DMS53 (cell line): ENCODE data around the gene ATOSB.

Source experiments
- DNase-seq: peaks from one replicate; lab custom pipeline; 2025; lab: John Stamatoyannopoulos, UW

ATOSB gene

DNA sequence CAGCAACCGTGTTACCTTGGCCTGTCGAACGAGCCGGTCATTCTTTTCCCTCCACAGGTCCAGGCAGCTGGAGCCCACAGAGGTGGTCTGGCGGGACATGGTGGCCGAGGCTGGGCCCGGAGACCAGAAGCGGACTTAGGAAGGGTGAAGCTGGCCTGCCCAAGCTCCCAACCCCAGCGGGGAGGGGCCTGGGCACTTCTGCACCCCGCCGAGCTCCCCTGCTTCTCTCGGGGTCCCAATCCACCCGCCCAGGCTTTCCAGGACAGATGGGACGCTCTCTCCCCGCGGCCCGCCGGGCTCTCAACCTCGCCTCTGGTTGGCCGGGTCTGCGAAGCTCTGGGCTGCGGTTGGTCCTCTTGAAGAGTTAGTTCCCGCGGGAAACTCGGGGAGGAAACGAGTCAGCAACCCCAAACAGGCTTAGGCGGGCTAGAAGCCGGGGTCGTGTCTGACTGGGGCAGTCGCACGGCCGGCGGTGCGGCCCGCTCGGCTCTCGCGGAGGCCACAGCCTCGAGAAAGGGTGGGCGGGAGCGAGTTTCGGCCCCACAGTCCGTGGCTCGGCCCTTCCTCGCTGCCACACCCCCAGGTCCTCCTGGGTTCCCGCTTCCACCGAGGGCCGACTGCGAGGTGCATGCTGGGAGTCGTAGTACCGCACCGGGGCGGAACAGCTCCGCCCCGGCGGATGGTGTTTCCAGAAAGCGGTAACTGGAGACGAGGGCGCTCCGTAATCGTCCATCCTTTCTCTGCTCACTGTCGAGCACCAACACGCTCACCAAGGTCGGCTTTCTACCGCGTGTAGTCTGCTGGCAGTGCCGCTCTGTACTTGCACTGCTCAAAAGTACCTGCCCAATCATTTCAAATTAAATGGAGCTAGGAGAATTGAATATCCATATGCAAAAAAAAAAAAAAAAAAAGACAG, 36.0 kb downstream of the ATOSB start, which contains the start of gene FANCG:
FANCG (minus strand) TSS at position 517 of the 916 bp plus-strand sequence; CDS start at position 99, 418 bp downstream.
- peak; percentile 95 for DNase-seq

DNA sequence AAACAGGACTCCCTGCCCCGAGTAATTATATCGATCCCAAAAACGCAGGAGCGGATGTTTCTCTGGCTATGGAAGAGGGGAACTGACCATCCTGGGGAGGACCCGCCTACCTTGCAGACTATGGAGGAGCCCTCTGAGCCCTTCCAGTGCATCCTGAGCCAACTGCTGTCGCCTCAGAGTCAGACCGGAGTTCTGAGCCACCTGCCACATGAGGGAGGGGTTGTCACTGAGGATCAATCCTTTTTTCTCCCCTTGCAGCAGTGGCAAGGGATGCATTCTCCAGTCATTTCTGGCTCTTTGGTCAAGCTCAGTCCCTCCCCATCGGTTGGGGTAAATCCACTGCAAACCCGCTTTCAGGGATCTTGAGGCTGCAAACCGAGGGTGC, 36.6 kb downstream of the ATOSB start:
- DNase-seq, result peak; percentile 37

DNA sequence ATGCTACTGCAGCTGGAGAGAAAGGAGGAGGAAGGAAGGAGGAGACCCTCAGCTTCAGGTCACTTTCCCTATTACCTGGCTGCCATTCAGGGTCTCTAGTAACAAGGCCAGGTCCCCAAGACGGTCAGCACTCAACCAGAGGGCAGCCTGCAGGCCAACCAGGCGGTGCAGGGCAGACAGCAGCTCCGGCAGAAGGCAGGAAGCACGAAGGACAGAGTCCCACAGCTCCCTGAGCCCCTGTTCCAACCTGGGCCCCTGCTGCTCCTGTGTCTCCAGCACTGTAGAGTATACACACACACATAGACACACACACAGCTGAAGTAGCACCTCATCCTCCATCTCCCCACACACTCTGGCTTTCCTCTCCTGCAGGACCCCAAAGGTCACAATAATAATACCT, 37.6 kb downstream of the ATOSB start:
- DNase-seq, result no peak

DNA sequence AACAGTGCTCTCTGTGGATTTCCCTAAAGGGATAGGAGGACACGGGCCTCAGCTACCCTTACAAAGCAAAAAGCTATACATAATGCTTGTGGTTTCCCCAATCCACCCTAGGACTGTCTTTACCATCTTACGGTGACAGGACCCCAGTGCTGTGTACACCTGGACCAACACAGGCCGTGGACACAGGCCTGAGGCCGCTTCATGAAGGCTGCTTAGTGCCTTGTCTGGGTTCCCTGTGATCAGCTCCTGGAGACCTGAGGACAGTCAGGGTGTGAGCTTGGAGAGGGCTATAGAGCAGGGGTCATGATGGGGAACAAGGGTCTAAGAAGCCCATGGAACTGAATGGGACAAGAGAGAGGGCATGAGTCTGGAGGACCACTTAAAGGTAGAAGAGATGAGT, 38.8 kb downstream of the ATOSB start:
- no peak for DNase-seq

DNA sequence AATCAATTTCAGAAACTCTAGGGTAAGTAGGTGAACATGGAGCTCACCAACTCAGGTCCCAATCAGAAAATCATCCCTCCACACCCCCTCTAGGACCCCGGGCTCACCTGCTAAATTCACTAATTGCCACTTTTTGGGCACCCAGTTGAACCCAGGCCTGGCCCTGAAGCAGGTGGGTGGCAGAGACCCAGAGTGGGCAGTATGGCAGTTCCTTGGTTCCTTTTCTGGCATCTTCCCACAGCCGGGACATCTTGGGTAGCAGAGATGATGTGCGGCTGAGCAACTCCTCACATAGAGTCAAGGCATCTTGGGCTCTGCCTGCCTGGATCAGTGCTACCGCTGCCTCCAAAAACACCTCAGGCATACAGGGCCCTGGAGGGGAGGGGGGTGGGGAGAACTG, 40.3 kb downstream of the ATOSB start:
- no peak for DNase-seq

DNA sequence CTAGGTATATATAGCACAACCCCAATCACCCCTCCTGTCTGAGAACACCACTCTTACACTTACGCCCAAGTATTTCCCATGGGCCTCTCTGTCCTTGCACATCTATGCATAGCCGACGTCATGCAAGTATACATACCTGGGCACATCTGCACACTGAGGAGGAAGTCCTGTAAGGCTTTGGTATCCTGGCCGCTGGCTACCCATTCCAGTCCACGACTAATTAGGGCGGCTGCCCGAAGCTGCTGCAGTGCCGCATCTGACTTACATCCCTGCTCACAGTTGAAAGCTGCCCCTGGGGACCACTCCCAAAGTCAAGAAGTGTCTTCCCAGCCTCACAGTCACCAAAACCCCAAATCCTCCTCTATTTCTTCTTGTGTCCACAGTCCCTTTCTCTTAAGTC, 40.9 kb downstream of the ATOSB start:
- DNase-seq, result no peak

DNA sequence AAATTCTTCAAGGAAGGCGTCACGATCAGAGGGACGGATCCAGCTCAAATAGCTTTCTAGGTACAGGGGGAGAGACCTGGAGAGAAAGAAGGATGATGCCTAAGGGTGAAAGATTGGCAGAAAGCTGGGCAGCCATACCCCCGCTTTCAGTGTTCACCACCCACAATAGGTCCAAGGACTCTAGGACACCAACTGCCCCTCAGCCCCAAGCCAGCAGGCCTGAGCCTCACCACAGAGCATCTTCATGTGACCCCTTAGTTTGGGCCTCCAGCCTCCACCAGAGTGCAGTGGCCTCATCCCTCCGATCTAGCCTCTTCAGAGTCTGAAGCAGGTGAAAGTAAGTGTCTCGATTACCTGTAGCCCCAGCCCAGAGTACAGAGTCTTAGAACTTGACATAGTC, 41.5 kb downstream of the ATOSB start:
- DNase-seq, result no peak

DNA sequence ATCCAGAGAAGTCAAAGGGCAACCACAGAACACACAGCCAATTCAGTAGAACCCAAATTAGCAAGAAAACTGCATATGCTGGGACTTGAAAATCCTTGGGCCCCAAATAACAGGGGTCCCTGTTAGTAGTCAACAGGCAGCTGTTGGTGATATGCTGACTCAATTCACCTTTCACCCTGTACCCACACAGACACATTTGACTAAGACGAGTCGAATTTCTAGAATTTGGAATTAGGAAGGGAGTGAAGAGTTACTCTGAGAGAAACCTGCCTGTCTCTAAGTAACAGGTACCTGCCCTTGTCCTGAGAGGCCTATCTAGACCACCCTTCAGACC, 42.4 kb downstream of the ATOSB start:
- no peak for DNase-seq

DNA sequence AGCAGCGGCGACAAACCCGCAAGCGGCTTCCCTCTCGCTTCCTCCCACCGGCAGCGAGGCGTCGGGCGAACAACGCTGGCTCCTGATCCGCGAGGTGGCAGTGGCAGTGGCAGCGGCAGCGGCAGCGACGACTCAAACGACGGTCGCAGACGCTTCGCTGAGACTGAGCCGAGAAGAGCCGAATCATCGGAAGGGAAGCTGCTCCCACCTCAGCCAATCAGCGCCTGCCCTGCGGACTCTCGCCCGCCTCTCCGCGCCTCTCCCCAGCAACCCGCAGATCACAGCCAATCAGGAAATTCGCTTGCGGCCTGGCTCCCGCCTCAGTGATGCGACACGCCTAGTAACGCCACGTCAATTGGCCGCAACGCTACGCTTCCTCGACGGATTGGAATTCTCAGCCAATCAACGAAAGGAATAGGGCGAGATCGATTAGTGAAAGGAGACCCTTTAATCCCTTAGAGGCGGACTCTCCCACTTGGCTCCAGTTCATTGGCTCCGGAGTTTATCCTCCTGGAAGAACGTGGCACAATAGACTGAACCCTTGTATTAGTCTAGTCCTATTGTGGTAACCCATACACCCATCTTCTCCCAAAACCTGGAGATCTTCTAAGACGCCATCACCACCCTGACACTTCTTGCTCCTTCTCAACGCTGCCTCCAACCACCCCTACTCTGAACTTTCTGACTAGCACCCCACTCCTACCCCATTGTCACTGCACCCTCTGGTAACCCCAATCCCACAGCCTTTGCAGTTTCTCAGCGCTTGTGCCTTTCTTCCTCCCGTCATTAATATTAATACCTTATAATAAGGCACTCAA, 43.0 kb downstream of the ATOSB start, which contains the start of gene VCP:
VCP (minus strand) TSS at position 165 of the 818 bp plus-strand sequence. CDS start 272 bp downstream, outside the sequence.
- DNase-seq, result peak; percentile 98

DNA sequence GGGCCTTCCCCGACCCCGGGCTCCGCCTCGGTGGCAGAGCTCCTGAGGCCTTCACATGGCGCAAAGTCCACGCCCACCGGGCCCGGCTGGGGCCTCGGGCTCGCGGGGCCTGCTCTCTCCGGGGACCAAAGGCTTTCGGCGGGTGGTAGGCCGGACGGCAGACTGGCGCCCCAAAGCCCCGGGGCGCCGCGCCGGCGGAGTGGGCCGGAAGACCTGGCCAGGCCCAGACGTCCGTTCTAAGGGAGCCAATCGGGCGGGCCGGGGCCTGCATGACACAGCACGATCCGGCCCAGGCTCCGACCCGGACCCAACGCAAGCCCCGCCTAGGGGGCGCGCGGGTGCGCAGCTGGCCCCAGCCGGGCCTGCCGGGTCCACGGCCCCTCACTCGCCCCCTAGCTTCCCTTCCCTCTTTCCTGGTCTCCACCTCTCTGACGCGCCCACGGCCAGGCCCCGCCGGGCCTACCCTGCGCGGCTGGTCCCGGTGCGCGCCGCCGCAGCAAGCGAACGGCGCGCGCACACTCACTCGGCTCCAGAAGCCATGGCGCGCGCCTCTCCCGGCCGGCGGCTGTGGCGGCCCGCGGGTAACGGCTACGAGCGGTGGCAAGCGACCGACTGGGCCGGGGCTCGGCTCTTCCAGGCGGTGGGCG, 43.7 kb downstream of the ATOSB start:
- peak; percentile 83 for DNase-seq

DNA sequence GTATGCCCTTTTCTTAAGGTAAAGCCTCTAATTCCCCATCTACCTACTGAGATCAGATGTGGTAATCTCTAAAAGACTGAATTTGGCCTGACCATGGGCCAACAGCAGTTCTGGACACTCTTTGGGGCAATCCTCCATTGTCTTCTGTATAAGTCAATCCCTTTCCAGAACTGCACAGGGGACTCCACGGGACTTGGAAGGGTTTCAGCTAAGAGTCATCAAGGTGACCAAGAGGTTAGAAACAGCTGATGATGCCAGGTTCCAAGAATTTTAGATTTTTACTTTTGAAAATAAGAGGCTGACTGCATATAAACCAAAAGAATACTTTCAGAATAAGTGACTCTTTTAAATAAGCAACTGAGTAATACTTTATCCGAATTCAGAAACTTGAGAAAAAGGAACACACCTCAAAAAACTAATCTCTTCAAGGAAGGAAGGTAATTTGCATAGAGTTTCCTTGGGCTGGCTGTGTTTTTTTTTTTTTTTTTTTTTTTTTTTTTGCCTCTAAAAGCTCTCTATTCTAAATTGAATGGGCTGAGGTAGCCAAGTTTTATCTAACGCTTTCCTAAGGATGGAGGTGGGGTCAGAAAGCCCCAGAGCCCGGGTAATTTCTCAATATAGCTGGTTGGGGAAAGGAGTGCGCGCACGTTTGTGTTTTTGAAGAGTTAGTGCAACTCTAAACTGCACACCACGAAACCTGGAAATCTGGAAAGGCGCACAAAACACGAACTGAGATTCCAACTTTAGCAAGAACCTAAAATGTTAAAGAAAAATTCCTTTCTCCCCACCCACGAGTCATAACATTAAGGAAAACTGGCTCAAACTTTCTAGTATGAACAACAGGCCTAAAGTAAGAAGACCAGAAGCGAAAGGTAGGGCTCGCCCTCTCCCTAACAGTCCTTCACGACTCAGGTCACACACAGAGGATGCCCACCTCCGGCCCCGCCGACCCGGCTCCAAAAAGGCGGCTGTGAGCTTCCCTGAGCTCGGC, 44.5 kb downstream of the ATOSB start:
- DNase-seq, result no peak

DNA sequence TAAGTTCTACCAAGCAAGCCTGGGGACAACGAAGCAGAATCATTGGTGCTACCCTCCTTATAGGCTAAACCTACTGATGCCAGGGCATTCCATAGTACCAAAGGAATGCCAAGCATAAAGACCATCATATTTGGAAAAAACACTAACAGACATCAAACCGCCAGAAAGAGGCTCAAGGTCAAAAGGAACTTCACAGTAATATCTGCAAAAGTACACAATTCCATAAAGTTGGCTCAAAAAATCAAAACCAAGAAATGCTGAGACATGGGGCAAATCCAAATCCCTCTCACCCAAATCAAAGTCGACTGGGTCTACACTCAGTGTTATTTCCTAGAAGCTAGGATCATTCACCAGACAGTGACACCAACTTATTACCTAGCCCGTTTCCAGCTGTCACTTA, 46.6 kb downstream of the ATOSB start:
- no peak for DNase-seq

DNA sequence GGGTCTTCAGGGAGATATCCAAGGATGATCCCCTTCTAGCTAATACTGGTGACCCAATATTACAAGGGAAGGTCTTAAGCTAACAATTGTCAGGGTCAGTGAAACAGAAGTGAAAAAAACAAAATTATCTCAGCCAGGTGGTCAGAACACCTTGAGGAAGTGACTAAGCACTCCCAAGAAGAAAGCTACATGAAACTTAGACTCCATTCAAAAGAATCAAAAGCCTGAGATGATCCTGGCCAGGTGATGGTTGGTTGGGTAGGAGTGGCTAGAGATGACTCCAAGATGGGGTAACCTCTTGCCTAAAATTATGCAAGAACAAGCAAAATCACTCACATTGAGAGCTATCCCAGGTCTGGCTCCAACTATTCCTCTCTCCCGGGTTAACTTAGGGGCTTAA, 48.6 kb downstream of the ATOSB start:
- no peak for DNase-seq

DNA sequence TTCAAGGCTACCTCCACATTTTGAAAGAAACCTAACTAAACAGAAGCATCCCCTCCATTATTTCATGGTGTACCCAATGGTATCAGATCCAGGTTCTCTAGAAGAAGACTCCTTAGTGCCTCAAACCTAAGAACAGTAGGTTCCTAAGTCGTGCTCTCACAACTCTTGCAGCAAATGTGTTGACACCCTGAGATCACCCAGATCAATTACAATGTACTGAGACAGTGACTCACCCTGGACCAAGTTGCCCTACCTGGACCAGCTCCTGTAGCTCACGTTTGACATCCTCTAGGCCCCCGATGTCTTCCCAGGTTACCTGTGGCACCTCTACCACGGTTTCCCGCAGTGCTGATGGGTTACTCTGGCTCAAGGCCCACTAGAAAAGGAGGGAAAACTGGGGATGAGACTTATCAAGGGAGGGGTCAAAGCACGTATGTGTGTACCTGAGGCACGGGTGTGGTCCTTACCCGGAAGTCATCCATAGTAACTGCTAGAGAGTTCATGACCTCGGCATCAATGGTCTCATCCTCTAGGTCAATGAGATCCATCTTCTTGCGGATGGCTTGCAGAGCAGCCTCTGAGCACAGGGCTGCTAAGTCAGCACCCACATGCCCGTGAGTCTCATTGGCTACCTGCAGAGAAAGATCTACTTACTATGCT, 55.0 kb downstream of the ATOSB start:
- DNase-seq, result no peak

DNA sequence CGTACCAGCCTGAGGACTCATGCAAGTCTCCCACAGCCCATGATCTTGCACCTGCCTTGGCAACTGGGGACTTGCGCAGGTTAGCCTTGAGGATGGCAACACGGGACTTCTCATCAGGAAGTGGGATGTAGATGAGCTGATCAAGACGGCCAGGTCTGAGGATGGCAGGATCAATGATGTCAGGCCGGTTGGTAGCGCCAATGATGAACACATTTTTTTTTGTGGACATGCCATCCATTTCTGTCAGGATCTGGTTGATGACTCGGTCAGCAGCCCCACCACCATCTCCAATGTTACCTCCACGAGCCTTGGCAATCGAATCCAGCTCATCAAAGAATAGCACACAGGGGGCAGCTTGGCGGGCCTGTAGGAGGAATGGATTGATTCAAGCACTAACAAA, 56.2 kb downstream of the ATOSB start:
- no peak for DNase-seq

DNA sequence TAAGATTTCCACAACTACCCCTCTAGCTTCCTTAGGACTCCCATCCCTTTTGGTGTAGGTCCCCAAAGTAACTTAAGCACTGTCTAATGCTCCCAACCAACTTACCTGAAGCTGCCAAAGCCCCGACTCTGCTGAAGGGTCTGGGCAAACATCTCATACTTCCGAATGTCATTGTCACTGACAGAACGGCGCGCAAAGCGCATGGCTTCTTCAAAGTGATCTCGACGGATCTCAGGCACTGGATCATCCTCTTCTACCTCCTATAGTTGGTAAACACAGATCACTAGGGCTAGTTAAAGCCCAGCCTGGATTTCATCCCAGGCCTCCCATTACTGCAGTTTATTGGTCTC, 58.4 kb downstream of the ATOSB start:
- no peak for DNase-seq

DNA sequence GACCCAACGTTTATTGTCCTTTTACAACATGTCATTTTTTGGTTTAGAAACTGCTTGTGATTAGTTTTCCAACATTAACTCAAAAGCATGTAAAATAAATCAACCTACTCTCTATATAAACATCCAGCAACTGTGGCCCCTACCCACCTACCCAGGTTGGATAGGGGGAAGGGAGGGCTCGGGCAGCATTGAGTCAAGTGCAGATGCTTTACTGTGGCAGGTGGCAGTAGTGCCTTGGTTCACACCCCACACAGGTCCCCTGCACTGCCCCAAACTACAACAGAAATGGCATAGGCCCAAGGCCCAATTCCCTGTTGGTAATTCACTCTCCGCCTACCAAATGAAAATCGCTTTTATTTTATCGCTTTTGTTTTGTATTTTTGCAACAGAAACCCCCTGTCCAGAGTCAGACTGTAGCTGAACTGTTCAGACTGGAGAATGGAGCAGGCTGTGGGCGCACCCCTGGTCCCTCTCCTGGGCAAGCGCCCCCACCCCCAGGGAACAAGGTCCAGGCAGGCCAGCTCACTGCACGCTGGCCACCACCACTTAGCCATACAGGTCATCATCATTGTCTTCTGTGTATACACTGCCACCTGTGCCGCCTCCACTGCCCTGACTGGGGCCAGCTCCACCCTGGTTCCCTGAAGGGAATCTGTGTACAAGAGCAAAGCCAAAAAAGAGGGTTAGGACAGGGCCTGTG, 58.9 kb downstream of the ATOSB start:
- DNase-seq, result no peak

DNA sequence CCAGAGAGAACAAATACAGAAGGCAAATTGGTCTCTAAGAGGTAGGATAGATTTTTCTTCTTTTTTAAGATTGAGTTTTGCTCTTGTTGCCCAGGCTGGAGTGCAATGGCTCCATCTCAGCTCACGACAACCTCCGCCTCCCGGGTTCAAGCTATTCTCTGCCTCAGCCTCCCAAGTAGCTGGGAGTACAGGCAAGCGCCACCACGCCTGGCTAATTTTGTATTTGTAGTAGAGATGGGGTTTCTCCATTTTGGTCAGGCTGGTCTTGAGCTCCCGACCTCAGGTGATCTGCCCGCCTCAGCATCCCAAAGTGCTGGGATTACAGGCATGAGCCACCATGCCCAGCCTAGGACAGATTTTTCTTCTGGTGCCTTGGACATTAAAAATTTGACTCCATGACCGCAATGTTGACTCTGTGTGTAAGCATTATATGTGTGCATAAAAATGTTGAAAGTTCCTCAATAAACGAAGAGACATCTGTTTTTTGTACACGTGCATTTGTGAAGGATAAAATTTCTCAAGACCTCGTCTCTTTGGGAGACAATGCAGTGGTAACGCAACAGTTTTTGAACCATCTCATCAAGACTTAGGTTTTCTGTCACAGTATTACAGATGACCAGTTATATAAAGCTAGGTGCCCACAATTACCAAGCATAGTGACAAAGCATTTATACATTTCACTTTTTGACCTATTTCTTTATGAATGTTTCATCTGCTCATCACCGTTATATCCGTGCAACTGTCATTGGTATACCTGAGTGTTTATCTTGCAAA, 60.6 kb downstream of the ATOSB start:
- DNase-seq, result no peak

DNA sequence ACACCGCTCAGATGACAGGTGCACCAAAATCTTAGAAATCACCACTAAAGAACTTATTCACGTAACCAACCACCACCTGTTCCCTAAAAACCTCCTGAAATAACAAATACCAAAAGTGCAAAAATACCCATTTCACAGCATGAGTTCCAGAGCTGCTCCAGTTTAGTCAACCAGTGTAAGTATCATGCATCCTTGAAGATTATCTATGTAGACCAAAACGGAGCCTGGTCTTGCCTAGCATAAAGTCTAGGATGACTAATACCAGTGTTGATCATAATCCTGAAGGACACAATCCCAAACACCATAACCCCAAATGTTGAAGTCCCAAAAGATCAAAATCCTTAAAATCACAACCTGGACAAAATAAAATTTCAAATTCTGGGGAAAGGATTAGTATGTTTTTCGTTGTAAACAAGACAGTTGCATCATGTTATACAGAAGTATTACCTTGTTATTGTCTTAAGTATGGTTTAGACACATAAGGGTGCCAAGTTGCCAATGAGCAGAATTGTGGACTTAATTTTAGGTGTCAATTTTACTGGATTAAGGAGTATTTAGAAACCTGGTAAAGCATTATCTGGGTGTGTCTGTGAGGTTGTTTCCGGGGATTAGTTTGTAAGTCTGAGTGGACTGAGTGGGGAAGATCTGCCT, 61.4 kb downstream of the ATOSB start:
- no peak for DNase-seq
